Mammary epithelial cell (primary cell): ENCODE data around the gene TMEM191C.

Source experiments
- CTCF ChIP-seq, 2 donors: IDR thresholded peaks in 1 of 2; conservative IDR thresholded peaks in 1 of 2; 2 replicates each; pipeline ENCODE4 v1.5.1; 2011 to 2012; ENCODE audit warnings: inconsistent platforms in 2 of 2, low read length in 2 of 2, mild to moderate bottlenecking in 2 of 2, control low read depth in 1 of 2, low read depth in 1 of 2; ENCODE audit not compliant: insufficient read depth in 1 of 2; ENCODE audit errors: extremely low read depth in 1 of 2
- EZH2 ChIP-seq: IDR thresholded peaks from 2 replicates; pipeline ENCODE4 v1.6.1; 2012; ENCODE audit warnings: low read length, inconsistent platforms, borderline replicate concordance

DNA sequence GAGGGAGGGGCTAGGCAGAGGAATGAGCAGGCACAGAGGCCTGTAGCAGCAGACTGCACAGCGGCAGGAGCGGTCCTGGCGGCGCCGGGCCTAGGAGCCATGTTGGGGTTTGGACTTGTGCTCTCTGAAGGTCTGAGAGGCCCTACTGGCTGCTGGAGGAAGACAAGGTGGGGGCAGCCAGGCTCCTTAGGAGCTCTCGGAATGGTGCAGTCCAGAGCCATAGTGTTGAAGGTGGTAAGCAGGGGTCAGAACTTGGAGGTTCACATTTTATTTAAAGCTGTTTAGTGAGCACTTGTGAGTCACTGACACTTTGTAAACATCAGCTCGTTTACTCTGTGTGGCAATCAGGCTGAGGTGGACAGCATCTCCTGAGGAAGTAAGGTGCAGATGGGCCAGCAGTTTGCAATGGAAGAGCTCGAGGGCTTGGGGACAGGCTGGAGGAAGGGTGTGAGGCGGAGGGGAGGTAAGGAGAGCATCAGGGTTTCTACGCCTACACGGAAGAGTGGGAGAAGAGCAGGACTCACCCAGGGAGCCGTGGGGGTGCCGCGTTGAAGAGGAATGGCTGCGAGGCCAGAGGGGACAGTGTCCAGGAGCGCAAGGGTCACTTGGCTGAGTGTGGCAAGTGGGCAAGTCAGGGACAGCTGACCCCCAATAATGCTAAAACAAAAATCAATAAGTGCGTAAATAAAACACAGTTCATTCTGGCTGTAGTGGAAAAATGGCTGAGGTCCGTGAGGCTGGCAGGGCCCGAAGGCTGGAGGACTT is 10.0 kb upstream of the TMEM191C start:
- TF ChIP-seq CTCF (conservative IDR thresholded peaks at IDR 0.05 in 1 of 2, IDR thresholded peaks at IDR 0.05 in 1 of 2; ENCODE audit: extremely low read depth in 1 of 2, insufficient read depth in 1 of 2, low read depth in 1 of 2, low read length in 2 of 2) (no peak), EZH2 (no peak)
